ENCODE measurements around the gene MOK.

GRCh38 chr14:102225386-102225785, 79.6 kb downstream of the MOK start:
- TF ChIP-seq, protein P1, sequence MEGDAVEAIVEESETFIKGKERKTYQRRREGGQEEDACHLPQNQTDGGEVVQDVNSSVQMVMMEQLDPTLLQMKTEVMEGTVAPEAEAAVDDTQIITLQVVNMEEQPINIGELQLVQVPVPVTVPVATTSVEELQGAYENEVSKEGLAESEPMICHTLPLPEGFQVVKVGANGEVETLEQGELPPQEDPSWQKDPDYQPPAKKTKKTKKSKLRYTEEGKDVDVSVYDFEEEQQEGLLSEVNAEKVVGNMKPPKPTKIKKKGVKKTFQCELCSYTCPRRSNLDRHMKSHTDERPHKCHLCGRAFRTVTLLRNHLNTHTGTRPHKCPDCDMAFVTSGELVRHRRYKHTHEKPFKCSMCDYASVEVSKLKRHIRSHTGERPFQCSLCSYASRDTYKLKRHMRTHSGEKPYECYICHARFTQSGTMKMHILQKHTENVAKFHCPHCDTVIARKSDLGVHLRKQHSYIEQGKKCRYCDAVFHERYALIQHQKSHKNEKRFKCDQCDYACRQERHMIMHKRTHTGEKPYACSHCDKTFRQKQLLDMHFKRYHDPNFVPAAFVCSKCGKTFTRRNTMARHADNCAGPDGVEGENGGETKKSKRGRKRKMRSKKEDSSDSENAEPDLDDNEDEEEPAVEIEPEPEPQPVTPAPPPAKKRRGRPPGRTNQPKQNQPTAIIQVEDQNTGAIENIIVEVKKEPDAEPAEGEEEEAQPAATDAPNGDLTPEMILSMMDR (IDR thresholded peaks at IDR 0.05), result no peak
- TF ChIP-seq POLR2A (IDR thresholded peaks at IDR 0.05), result no peak

Data from tibial nerve (tissue), 3 donors.